ENCODE measurements around the gene STKLD1.
A peak's percentile ranks its signal among the peaks of the same experiment; 100 is the strongest.

The STKLD1 gene

GRCh38 chr9:133424187-133424586 is 48.0 kb downstream of the STKLD1 start:
- TF ChIP-seq EGR1 (IDR thresholded peaks at IDR 0.05) (no peak), YY1 (IDR thresholded peaks at IDR 0.05; ENCODE audit: low read depth) (no peak), EP300 (IDR thresholded peaks at IDR 0.05; ENCODE audit: borderline replicate concordance) (no peak)

- no peak for TF ChIP-seq YY1 (IDR thresholded peaks at IDR 0.05; ENCODE audit: low read depth)
- TF ChIP-seq EGR1 (IDR thresholded peaks at IDR 0.05) = no peak
- no peak for TF ChIP-seq EP300 (IDR thresholded peaks at IDR 0.05; ENCODE audit: borderline replicate concordance)
- no peak for TF ChIP-seq FOXM1 (IDR thresholded peaks at IDR 0.05; ENCODE audit: borderline replicate concordance, low read depth)
- no peak for TF ChIP-seq MAX (IDR thresholded peaks at IDR 0.05)
- TF ChIP-seq USF1 (IDR thresholded peaks at IDR 0.05) = no peak
- TF ChIP-seq RAD21 (IDR thresholded peaks at IDR 0.05; ENCODE audit: low read depth) = no peak
Measured at GRCh38 chr9:133425049-133425632, 49.0 kb downstream of the STKLD1 start.

GRCh38 chr9:133426011-133426410 is 49.8 kb downstream of the STKLD1 start:
- no peak for TF ChIP-seq EGR1 (IDR thresholded peaks at IDR 0.05)
- no peak for TF ChIP-seq NFIC (IDR thresholded peaks at IDR 0.05)
- TF ChIP-seq MAX (IDR thresholded peaks at IDR 0.05) = no peak
- TF ChIP-seq CREB1 (IDR thresholded peaks at IDR 0.05; ENCODE audit: low read depth) = no peak
- TF ChIP-seq CEBPB (IDR thresholded peaks at IDR 0.05) = no peak
- no peak for TF ChIP-seq YY1 (IDR thresholded peaks at IDR 0.05; ENCODE audit: low read depth)
- TF ChIP-seq FOXM1 (IDR thresholded peaks at IDR 0.05; ENCODE audit: borderline replicate concordance, low read depth) = no peak
- no peak for TF ChIP-seq EP300 (IDR thresholded peaks at IDR 0.05; ENCODE audit: borderline replicate concordance)
- no peak for TF ChIP-seq REST (IDR thresholded peaks at IDR 0.05; ENCODE audit: low read depth)
- no peak for TF ChIP-seq USF1 (IDR thresholded peaks at IDR 0.05)

- TF ChIP-seq CREB1 (IDR thresholded peaks at IDR 0.05; ENCODE audit: low read depth) (no peak), FOXM1 (IDR thresholded peaks at IDR 0.05; ENCODE audit: borderline replicate concordance, low read depth) (no peak), REST (IDR thresholded peaks at IDR 0.05; ENCODE audit: low read depth) (no peak), NFIC (IDR thresholded peaks at IDR 0.05) (no peak), TEAD4 (IDR thresholded peaks at IDR 0.05) (no peak)
Measured at GRCh38 chr9:133427658-133428348, 51.6 kb downstream of the STKLD1 start.

- TF ChIP-seq NFIC (IDR thresholded peaks at IDR 0.05) (no peak), CEBPB (IDR thresholded peaks at IDR 0.05) (no peak), REST (IDR thresholded peaks at IDR 0.05; ENCODE audit: low read depth) (no peak), FOXM1 (IDR thresholded peaks at IDR 0.05; ENCODE audit: borderline replicate concordance, low read depth) (no peak), USF1 (IDR thresholded peaks at IDR 0.05) (peak; percentile 84), EGR1 (IDR thresholded peaks at IDR 0.05) (no peak), YY1 (IDR thresholded peaks at IDR 0.05; ENCODE audit: low read depth) (no peak), TEAD4 (IDR thresholded peaks at IDR 0.05) (no peak), TAF1 (IDR thresholded peaks at IDR 0.05; ENCODE audit: low read depth) (no peak), MAX (IDR thresholded peaks at IDR 0.05) (peak; percentile 84), ZBTB7A (IDR thresholded peaks at IDR 0.05; ENCODE audit: low read depth) (0 out of 2 replicates have a peak, but pooled peaks have one; percentile 84), CREB1 (IDR thresholded peaks at IDR 0.05; ENCODE audit: low read depth) (no peak)
Measured at GRCh38 chr9:133428617-133429101, 52.5 kb downstream of the STKLD1 start.

All from Ishikawa (cell line).